Fibroblast of gingiva (primary cell): ENCODE data around the gene CD7.

ENCODE experiments used
- DNase-seq: peaks from one replicate; pipeline ENCODE4 v3.0.0-alpha.2; 2011; ENCODE audit warnings: low read depth

The CD7 gene

DNA sequence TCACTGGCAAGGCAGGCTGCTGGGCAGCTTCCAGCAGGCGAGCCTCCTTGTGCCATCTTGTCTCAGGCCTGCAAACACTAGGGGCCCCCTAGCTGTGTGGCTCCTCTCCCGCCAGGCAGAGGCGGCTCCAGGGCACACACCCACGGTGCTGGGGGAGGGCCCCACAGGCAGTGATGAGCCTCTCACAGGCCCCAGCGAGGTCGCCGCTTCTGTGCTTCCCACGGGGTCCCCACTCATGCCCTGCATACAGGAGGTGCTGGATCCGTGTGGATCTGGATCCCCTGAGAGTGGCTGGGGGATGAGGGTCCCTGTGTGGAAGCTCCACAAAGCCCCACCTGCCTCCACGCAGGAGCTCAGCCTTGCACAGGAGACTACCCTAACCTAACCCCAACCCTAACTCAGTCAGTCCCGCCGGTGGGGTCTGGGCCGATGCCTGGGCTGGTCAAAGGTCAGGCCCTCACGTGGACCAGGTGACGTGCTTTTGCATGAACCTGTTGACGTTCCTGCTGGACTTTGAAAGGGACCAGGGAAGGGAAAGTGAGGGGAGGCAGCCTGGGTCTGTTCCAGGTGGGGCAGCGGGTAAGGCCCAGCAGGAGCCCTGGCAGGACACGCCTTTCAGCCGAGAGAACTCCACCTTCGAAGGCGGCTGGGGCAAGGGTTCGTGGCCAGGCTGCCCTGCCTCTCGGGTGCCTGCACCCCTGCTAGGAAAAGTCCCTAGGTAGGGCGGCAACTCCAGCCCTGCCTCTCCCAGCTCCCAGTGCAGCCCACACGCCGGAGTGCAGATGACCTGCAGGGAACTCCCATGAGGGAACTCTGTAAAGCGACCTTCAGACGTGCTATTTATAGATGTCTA is 11.0 kb upstream of the CD7 start:
- DNase-seq, result no peak

DNA sequence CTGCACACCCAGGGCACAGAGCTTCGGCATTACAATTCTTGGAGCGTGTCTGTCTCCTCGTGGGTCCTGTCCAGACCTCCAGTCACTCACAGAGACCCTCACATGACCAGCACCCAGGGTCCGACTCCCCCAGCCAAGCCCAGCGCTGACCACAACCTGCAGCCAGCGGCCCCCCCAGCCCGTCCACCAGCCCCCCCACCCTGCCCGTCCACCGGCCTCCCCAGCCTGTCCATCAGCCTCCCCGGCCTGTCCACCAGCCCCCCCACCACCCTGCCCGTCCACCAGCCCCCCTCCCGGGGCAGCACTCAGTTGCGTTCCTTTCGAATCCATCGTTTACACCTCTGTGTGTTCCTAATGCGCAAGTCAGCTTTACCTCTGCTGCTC is 10.3 kb upstream of the CD7 start:
- no peak for DNase-seq

GRCh38 chr17:82327289-82327688 is 9.9 kb upstream of the CD7 start:
- DNase-seq, result no peak

DNA sequence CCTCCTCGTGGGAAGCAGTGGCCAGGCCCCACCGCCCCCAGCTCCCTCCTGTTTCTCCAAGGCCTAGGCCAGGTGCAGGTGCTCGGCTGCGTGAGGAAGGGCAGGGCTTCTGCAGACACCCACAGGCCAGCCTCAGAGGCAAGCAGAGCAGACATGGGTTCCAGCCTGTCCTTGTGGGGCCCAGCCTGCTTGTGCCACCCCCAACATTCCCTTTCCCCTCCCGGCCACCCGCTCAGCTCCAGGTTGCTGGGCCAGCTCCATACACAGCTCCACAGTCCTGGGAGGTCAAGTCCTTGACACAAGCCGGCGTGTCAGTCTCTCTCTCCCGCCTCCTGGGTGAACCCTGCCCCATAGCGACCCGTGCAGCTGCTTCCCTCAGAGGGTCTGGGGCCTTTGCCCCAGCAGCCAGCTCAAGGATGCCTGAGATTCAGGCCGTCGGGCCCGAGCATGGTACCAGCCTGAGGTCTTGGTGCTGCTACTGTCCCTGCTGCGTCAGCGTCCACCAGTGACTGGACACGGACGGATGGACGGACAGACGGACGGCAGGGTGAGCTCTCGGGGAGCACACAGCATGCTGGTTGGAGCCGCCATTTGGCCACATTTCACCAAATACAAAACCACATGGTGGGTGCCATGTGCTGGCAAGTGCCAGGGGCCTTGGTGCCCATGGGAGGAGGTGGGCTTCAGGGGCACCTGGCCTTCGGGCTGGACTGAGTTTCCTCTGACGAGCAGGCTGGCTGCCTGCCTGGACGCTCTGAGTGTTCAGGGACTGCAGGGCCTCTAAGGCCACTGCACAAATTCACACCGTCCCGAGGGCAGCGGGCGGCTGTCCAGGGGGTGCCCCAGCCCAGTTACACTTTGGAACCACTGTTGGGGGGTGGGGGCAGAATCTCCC is 8.1 kb upstream of the CD7 start:
- no peak for DNase-seq

- DNase-seq, result no peak
Measured at GRCh38 chr17:82324566-82325285, 7.3 kb upstream of the CD7 start.

DNA sequence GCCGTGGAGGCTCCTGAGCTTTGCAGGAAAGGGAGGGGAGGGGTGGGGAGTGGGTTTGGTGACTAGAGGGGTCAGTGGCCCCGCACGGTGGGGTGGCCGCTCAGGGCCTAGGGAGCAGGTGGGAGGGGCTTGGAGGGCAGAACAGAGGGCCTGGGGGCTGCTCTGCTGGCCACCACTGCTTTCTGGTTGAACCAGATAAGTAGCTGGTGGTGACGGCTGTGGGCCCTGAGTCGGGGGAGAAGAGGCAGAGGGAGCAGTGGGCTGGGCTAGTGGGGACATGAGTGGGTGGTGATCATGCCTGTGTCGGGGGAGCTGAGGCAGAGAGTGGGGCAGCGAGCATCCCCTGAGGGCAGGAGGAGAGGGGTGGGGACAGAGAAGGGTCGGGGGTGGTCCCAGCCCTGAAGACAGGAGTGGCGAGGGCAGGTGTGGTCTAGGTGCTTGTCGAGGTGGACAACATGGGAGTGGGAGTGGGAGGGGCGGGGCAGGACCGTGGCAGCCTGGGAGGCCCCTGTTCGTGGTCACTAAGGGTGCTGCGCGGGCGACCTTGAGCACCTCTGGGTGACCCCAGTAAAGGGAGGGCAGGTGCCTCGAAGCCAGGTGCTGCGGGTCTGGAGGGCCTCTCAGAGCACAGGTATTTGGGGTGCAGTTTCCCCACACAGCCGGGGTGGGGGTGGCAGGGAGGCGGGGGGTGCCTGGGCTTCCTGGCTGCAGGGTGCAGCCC is 6.3 kb upstream of the CD7 start:
- DNase-seq, result no peak

GRCh38 chr17:82322526-82323453 is 5.4 kb upstream of the CD7 start:
- DNase-seq, result no peak

DNA sequence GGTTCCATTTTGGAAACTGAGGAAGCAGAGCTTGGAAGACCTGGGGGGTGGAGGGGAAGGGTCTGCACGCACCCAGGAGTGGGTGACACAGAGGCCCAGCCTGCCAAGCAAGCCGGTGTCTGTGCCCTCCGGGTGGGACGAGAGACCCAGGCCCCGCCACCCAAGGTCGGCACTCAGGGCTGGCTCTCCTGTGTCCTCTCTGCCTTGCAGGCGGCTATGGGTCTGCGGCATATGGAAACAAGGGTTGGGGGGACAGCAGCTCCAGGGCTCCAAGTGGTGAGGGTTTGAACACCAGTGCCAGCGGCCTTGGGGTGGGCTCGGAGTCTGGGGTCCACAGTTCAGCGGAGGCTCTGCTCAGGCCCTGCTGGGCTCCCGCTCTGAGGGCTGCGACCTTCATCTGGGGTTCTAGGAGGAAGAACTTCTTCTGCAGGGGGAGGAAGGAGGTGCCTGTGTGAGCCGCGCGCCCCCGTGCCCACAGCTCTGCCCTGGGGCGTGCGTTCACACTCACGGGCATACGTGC is 4.6 kb upstream of the CD7 start:
- DNase-seq, result no peak

GRCh38 chr17:82320956-82321927 is 3.8 kb upstream of the CD7 start:
- no peak for DNase-seq

- DNase-seq, result no peak
Measured at GRCh38 chr17:82320140-82320840, 2.9 kb upstream of the CD7 start.

GRCh38 chr17:82319619-82320062 is 2.2 kb upstream of the CD7 start:
- DNase-seq, result no peak

- DNase-seq, result no peak
Measured at GRCh38 chr17:82318772-82319606, 1.6 kb upstream of the CD7 start.

DNA sequence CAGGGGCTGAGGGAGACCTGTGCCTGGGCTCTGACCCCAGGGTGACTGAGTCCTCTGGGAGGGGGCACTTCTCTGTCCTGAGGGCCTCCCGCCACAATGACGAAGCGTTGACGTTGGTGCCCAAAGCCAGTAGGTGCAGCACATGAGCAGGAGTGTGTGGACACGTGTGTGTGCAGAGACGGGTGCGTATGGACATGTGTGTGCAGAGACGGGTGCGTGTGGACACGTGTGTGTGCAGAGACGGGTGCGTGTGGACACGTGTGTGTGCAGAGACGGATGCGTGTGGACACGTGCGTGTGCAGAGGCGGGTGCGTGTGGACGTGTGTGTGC is 726 bp upstream of the CD7 start:
- DNase-seq, result no peak

DNA sequence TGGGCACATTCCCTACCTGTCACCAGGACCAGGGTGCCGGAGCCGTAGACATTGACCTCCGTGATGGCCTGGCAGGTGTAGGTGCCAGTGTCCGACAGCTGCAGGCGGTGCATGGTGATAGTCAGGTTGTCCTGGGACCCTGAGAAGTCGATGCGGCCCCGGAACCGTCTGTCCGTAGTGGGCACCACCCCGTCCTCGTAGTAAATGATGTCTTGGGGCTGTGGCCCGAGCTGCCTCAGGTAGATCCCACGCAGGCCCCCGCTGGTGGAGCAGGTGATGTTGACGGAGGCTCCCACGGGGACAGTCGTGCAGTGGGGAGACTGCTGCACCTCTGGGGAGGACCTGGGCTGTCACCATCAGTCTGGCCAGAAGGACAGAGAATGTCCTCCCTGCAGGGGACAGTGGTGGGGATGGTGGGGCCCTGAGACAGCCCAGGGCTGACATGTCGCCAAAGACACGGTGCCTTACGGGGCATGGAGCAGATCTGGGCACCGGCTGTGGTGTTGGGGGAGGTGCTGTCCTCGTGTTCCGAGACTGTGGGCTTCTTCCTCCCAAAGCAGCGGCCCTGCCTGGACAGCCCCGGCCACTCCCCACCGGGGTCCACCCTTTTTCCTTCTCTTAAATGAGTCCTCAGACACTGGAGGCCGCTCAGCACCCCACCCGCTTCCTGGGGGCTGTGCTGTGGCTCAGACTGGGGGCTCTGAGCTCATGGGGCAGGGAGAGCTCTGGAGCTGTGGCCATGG is 586 bp downstream of the CD7 start:
- DNase-seq, result no peak

- DNase-seq, result no peak
Measured at GRCh38 chr17:82315703-82316358, 1.6 kb downstream of the CD7 start.
